CD4-positive, alpha-beta T cell treated with Interleukin-4 for 1 hour (primary cell): ENCODE measurements around the gene FREM1.

ENCODE experiments used
- DNase-seq, 2 donors: peaks; one replicate each; pipeline ENCODE4 v3.0.0-alpha.2; 2020 to 2022

FREM1 gene

GRCh38 chr9:14690948-14691730 is 219.1 kb downstream of the FREM1 start:
- no peak for DNase-seq

- no peak for DNase-seq
Measured at GRCh38 chr9:14687042-14687719, 223.0 kb downstream of the FREM1 start.

- DNase-seq, result no peak
Measured at GRCh38 chr9:14686168-14686567, 224.1 kb downstream of the FREM1 start.
